Small intestine (tissue), 7 donors: Measurements from ENCODE around the gene GPR27. TPM values are rescaled to one million over a fixed set of nuclear protein-coding genes. Genes with fewer than 3 reads are reported as not detected.
A peak's percentile ranks its signal among the peaks of the same experiment; 100 is the strongest.

ENCODE experiments used
- DNase-seq, 2 donors: peaks; one replicate each; pipeline versions ENCODE4 v3.0.0 to v3.0.0-alpha.2; 2013
- FAIRE-seq: peaks from 2 replicates; lab custom pipeline; 2012; peaks lifted over from hg19 to GRCh38; lab: Jason Lieb, UNC
- H3K27ac ChIP-seq, 3 donors: one replicate each; pipeline ENCODE4 v1.5.1; 2013; ENCODE audit warnings: low read length in 2 of 3, mild to moderate bottlenecking in 2 of 3, control low read depth in 1 of 3, inconsistent platforms in 1 of 3, low read depth in 1 of 3, moderate library complexity in 1 of 3
- H3K27me3 ChIP-seq, 3 donors: one replicate each; pipeline ENCODE4 v1.6.1; 2013; ENCODE audit warnings: low read length in 3 of 3, inconsistent platforms in 1 of 3; ENCODE audit not compliant: control insufficient read depth in 3 of 3, insufficient read depth in 3 of 3
- H3K36me3 ChIP-seq, 3 donors: one replicate each; pipeline ENCODE4 v1.6.1; 2013; ENCODE audit warnings: low read length in 3 of 3, inconsistent platforms in 1 of 3, low read depth in 1 of 3, mild to moderate bottlenecking in 1 of 3, moderate library complexity in 1 of 3; ENCODE audit not compliant: control insufficient read depth in 3 of 3, insufficient read depth in 2 of 3
- H3K4me1 ChIP-seq, 3 donors: one replicate each; pipeline ENCODE4 v1.6.1; 2013; ENCODE audit warnings: low read length in 2 of 3, inconsistent platforms in 1 of 3, low read depth in 1 of 3, mild to moderate bottlenecking in 1 of 3, moderate library complexity in 1 of 3; ENCODE audit not compliant: control insufficient read depth in 3 of 3, insufficient read depth in 2 of 3
- H3K4me3 ChIP-seq, 3 donors: one replicate each; pipeline ENCODE4 v1.5.1; 2013; ENCODE audit warnings: low read length in 3 of 3, control low read depth in 1 of 3, inconsistent platforms in 1 of 3, low read depth in 1 of 3, mild to moderate bottlenecking in 1 of 3, moderate library complexity in 1 of 3
- H3K9me3 ChIP-seq, 2 donors: one replicate each; pipeline ENCODE4 v1.6.1; 2013; ENCODE audit warnings: low read depth in 1 of 2, low read length in 1 of 2; ENCODE audit not compliant: control insufficient read depth in 2 of 2, insufficient read depth in 1 of 2
- WGBS, 3 donors: extraction: QIAGEN DNeasy Blood & Tissue Kit; methylation state at CpG; one replicate each; pipeline ENCODE4 v1.1.7; 2013; 5-methylcytosine and 5-hydroxymethylcytosine counted together
- polyA plus RNA-seq, 4 donors: library from polyadenylated mRNA; stranded (reverse) in 3 of 4; unstranded in 1 of 4; fragments of 200-250 nt in 3 of 4; fragments of 120-200 nt in 1 of 4; gene quantifications; one replicate each; pipeline versions ENCODE4 v1.2.1 to v1.2.3, GENCODE V29; 2013
- donor health status: healthy with polysubstance abuse.
- donor health status: control.
- donor health status: control.
- donor health status: Bipolar disorder and iron deficiency.
- donor health status: healthy.

GPR27 gene
- polyA plus RNA-seq, 4 donors, result 0.38 to 1.0 TPM; not detected in 2

DNA sequence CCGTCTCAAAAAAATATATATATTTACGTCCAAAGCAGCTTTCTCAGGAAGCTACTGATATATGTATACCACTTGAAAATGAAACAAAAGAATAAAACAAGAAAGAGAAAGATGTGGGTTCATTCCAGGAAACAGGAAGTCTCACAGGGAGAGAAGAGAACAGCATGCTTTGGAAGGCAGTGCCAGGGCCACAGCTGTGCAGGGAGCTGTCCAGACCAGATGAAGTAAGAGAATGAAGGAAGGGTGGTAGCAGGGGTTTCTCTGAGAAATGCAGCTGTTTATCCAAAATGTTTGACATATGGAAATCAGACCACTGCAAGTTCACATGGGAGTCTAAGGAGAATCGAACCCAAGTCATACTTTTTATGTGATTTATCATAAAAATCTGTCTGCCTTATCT lies 8.9 kb upstream of the GPR27 start:
- peaks cover 0 to 5% (median 0%) of the 10 kb centered on the region in 3 donors for H3K27me3 ChIP-seq
- no peak for FAIRE-seq
- no peaks in the 10 kb centered on the region for H3K4me1 ChIP-seq
- no peak overlapping the region for H3K27ac ChIP-seq
- whole genome bisulfite sequencing, 3 donors, result 84 to 89% (median 85%) methylated on average over 3 of the region's 3 CpGs
- no peak overlapping the region for H3K4me3 ChIP-seq
- no peaks in the 10 kb centered on the region for H3K36me3 ChIP-seq
- H3K9me3 ChIP-seq, result peaks cover 0 to 7% of the 10 kb centered on the region in 2 donors
- no peak for DNase-seq

DNA sequence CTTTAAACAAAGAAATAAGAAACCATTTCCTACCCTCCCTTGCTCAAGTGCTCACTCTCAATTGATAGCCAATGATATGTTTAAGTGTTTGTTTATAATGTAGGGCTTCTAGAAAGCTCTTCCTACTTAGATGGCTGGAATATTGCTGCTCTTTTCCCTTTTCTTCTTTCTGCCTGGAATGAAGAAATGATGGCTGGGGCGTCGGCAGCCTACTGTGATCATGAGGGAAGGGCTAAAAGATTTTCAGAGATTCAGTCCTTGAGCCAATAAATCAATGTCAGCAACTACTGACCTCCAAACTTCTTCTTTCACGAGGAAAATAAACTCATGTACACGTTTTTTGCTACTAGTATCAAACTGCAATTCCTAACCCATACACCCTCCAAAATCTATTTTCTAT lies 2.1 kb upstream of the GPR27 start:
- H3K27me3 ChIP-seq, result peaks cover 10 to 41% (median 17%) of the 10 kb centered on the region in 3 donors
- FAIRE-seq (no peak), DNase-seq (no peak)
- WGBS, 3 donors, result 86 to 89% (median 89%) methylated on average over 4 of the region's 4 CpGs
- no peaks in the 10 kb centered on the region for H3K36me3 ChIP-seq
- H3K4me3 ChIP-seq, result no peak overlapping the region
- H3K4me1 ChIP-seq, result no peaks in the 10 kb centered on the region
- no peak overlapping the region for H3K27ac ChIP-seq
- no peaks in the 10 kb centered on the region for H3K9me3 ChIP-seq

DNA sequence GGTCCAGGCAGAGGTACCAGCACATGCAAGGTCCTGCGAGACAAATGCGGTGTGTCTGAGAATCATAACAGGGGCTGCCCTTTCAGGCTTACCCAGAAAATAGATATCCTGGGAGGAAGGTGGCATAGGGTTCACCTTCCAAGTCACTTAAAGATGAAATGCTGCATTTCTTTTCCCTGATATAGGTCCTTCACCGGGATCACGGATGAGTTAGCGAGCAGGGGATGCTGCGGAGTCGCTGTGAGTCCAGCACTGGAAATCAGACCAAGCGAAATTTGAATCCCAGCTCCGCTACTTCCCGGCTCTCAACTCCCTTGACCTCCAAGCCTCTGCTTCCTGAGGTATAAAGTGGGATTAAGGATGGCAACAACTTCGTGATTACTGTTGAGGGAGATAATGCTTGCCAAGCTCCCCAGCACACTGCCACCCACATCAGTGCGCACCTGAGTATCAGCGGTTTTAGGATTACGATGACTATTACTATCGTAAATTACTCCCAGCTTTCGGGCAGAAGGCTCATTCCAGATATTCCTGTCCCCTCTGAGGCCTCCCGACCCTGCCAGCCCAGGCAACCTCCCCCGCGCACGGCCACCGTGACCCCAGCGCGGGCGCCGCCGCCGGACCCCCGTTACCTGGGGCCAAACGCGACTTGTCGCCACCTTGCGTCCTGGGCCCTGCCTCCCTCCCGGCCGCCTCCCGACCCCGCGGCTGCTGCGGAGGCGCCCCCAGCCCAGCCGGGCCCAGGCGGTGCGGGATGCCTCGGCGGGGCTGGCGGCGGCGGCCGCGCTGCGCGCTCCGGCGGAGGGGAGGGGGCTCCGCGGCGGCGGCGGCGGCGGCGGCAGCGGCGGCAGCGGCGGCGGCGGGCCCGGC lies 589 bp upstream of the GPR27 start:
- DNase-seq (peak in 1 of 2 donors; percentile 9), FAIRE-seq (no peak)
- H3K4me1 ChIP-seq, result no peaks in the 10 kb centered on the region
- H3K4me3 ChIP-seq, result peak overlapping the region in 1 of 3 donors; percentile 57
- 9 to 19% (median 10%) methylated on average over 37 to 68 of the region's 68 CpGs for WGBS, 3 donors
- H3K27me3 ChIP-seq, result peaks cover 10 to 53% (median 17%) of the 10 kb centered on the region in 3 donors
- H3K9me3 ChIP-seq, result no peaks in the 10 kb centered on the region
- H3K36me3 ChIP-seq, result no peaks in the 10 kb centered on the region
- H3K27ac ChIP-seq, result no peak overlapping the region

DNA sequence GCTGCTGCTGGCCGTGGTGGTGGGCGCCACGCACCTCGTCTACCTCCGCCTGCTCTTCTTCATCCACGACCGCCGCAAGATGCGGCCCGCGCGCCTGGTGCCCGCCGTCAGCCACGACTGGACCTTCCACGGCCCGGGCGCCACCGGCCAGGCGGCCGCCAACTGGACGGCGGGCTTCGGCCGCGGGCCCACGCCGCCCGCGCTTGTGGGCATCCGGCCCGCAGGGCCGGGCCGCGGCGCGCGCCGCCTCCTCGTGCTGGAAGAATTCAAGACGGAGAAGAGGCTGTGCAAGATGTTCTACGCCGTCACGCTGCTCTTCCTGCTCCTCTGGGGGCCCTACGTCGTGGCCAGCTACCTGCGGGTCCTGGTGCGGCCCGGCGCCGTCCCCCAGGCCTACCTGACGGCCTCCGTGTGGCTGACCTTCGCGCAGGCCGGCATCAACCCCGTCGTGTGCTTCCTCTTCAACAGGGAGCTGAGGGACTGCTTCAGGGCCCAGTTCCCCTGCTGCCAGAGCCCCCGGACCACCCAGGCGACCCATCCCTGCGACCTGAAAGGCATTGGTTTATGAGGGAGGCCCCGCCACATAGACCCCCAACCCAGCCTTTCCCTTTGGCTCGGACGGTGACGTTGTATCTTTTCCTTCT lies 1.1 kb downstream of the GPR27 start:
- H3K4me3 ChIP-seq, result peak overlapping the region in 1 of 3 donors; percentile 57
- 11 to 22% (median 14%) methylated on average over 50 to 65 of the region's 65 CpGs for WGBS, 3 donors
- H3K4me1 ChIP-seq, result no peaks in the 10 kb centered on the region
- H3K9me3 ChIP-seq, result no peaks in the 10 kb centered on the region
- H3K27me3 ChIP-seq, result peaks cover 10 to 59% (median 19%) of the 10 kb centered on the region in 3 donors
- H3K27ac ChIP-seq, result no peak overlapping the region
- no peaks in the 10 kb centered on the region for H3K36me3 ChIP-seq
- FAIRE-seq (no peak), DNase-seq (peak in 1 of 2 donors; percentile 7)

DNA sequence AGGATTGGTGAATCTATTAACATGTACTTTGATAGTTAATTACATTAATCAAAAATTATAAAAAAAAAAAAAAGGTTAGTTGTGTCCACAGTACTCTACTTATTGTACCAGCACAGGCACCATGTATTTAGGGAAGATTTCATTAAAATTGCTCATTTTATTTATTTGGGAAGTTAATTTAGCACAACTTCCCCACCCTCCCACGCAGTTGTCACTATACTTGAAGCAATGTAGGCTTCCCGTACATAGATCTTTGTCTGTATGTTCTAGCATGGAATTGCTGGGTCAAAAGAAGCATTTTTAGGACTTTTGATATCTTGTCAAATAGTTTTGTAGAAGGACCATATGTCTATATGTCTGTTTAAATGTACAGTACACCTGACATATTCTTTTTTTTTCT lies 4.4 kb downstream of the GPR27 start:
- no peaks in the 10 kb centered on the region for H3K36me3 ChIP-seq
- no peak overlapping the region for H3K4me3 ChIP-seq
- H3K27me3 ChIP-seq, result peaks cover 9 to 48% (median 11%) of the 10 kb centered on the region in 3 donors
- H3K4me1 ChIP-seq, result no peaks in the 10 kb centered on the region
- DNase-seq, result no peak
- H3K27ac ChIP-seq, result no peak overlapping the region
- FAIRE-seq, result no peak
- WGBS, 3 donors, result 85 to 93% (median 92%) methylated on average over 2 of the region's 2 CpGs
- no peaks in the 10 kb centered on the region for H3K9me3 ChIP-seq

DNA sequence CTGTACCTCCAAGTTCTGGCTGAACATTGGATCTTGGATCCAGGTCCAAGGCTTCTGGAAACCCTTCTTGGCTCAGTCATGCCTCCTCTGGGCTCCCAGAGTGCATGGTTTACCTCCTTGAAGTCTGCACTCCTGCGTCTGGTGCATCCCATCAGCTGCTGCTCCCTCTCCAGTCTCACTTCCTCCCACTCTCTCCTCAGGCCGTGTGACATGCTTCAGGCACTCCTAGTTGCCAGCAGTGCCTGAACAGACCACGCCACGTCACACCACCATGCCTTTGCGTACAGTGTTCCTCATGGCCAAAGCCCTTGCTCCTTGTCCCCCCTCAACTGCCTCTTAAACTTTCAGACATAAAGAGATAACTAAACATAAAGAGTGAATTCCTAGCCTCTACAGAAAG lies 5.7 kb downstream of the GPR27 start:
- DNase-seq (no peak), FAIRE-seq (no peak)
- no peak overlapping the region for H3K27ac ChIP-seq
- WGBS, 3 donors, result 73 to 77% (median 75%) methylated on average over 5 of the region's 5 CpGs
- H3K4me3 ChIP-seq, result no peak overlapping the region
- no peaks in the 10 kb centered on the region for H3K4me1 ChIP-seq
- no peaks in the 10 kb centered on the region for H3K36me3 ChIP-seq
- peaks cover 0 to 50% (median 11%) of the 10 kb centered on the region in 3 donors for H3K27me3 ChIP-seq
- H3K9me3 ChIP-seq, result no peaks in the 10 kb centered on the region

DNA sequence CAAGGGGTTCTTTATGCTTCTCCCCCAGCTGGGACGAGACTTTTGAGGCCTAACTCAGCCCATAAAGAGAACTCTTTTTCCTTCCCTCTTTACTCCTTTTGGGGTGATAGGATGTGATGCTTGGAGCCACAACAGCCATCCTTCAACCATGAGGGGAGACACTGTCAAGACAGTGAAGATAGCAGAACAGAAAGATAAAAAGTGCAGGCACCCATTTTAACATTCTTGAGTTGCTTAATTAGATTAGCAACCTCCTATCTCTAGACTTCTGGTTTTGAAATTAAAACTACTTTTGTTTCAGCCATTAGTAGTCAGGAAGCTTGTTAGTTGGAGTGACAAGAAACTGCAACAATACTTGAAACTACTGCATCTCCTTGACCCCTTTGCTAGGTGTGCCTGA lies 6.5 kb downstream of the GPR27 start:
- no peak for FAIRE-seq
- 78 to 94% (median 80%) methylated on average over 1 of the region's 1 CpG for WGBS, 3 donors

DNA sequence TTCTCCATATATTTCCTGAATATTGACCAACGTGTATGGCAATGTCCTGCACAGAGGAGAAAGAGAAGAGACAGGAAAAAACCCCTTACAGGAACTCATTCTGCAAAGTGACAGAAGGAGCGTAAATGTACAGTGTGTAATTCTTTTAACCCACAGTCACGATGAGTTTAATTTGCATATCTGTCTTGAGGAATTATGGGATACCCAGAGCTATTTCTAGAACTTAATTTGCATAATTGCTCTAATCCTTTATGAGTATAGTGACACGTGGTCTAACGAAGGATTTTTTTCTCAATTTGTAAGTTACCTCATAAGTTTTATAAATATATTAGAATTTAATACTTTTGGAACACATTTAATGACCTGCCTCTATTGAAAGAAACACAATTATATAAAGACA lies 9.8 kb downstream of the GPR27 start:
- Histone ChIP-seq H3K4me1 (no peaks in the 10 kb centered on the region), H3K27ac (no peak overlapping the region), H3K27me3 (peaks cover 0 to 26% (median 4%) of the 10 kb centered on the region in 3 donors), H3K4me3 (no peak overlapping the region), H3K9me3 (no peaks in the 10 kb centered on the region), H3K36me3 (no peaks in the 10 kb centered on the region)
- FAIRE-seq (no peak), DNase-seq (no peak)
- 46 to 54% (median 46%) methylated on average over 5 of the region's 5 CpGs for WGBS, 3 donors

More for the DNA sequence above, 6.5 kb downstream of the GPR27 start:
- no peaks in the 10 kb centered on the region for H3K9me3 ChIP-seq
- DNase-seq, result no peak
- H3K27ac ChIP-seq, result no peak overlapping the region
- H3K36me3 ChIP-seq, result no peaks in the 10 kb centered on the region
- no peaks in the 10 kb centered on the region for H3K4me1 ChIP-seq
- H3K27me3 ChIP-seq, result peaks cover 0 to 45% (median 6%) of the 10 kb centered on the region in 3 donors
- no peak overlapping the region for H3K4me3 ChIP-seq
